Spinal cord (tissue), 10 donors: ENCODE measurements around the gene DIP2B. TPM values are rescaled to one million over a fixed set of nuclear protein-coding genes. Genes with fewer than 3 reads are reported as not detected.

Source experiments
- DNase-seq, 6 donors: peaks; one replicate each; pipeline versions ENCODE4 v3.0.0 to v3.0.0-alpha.2; 2013 to 2015; ENCODE audit warnings: low spot score in 6 of 6, low read depth in 4 of 6
- H3K27ac ChIP-seq: one replicate; pipeline ENCODE4 v1.5.1; 2013; ENCODE audit warnings: low read depth, low read length, control low read depth
- H3K27me3 ChIP-seq: one replicate; pipeline ENCODE4 v1.6.1; 2013; ENCODE audit warnings: low read length; ENCODE audit not compliant: control insufficient read depth, insufficient read depth
- H3K36me3 ChIP-seq: one replicate; pipeline ENCODE4 v1.6.1; 2013; ENCODE audit warnings: low read length; ENCODE audit not compliant: control insufficient read depth, insufficient read depth
- H3K4me1 ChIP-seq: one replicate; pipeline ENCODE4 v1.6.1; 2013; ENCODE audit warnings: low read length; ENCODE audit not compliant: control insufficient read depth, insufficient read depth
- H3K4me3 ChIP-seq: one replicate; pipeline ENCODE4 v1.5.1; 2013; ENCODE audit warnings: low read depth, low read length, control low read depth
- H3K9me3 ChIP-seq: one replicate; pipeline ENCODE4 v1.6.1; 2013; ENCODE audit warnings: low read length; ENCODE audit not compliant: control insufficient read depth, insufficient read depth
- WGBS: methylation state at CpG from one replicate; pipeline ENCODE4 v1.1.5; 2013; ENCODE audit warnings: missing lambda C conversion rate; ENCODE audit not compliant: insufficient coverage; 5-methylcytosine and 5-hydroxymethylcytosine counted together
- polyA plus RNA-seq, 2 donors: library from polyadenylated mRNA; unstranded; fragments of 120-200 nt; gene quantifications; one replicate each; pipeline ENCODE4 v1.2.1, GENCODE V29; 2013; ENCODE audit not compliant: insufficient read length in 2 of 2
- total RNA-seq, 2 donors: library from RNA; depleted of rRNA in 1 of 2; stranded (reverse); fragments of 120-200 nt in 1 of 2; fragments of >200 nt in 1 of 2; gene quantifications; one replicate each; pipeline versions ENCODE4 v1.2.3 to v1.2.4, GENCODE V29; 2013 to 2014
- donor health status: healthy.

DIP2B gene
- total and polyA plus RNA-seq, 4 donors, result 41.8 to 90.8 (median 54.0) TPM

GRCh38 chr12:50636505-50636904 lies 131.7 kb downstream of the DIP2B start:
- H3K27me3 ChIP-seq, result no peaks in the 10 kb centered on the region
- H3K36me3 ChIP-seq, result peaks cover 12% of the 10 kb centered on the region
- no peak overlapping the region for H3K4me3 ChIP-seq
- no peak overlapping the region for H3K27ac ChIP-seq
- WGBS, result 80% methylated on average over 2 of the region's 3 CpGs
- no peaks in the 10 kb centered on the region for H3K4me1 ChIP-seq
- DNase-seq, result no peak
- no peaks in the 10 kb centered on the region for H3K9me3 ChIP-seq

GRCh38 chr12:50637870-50638481 lies 133.2 kb downstream of the DIP2B start:
- peak in 2 of 6 donors; percentile 76 to 87 for DNase-seq
- peaks cover 8% of the 10 kb centered on the region for H3K36me3 ChIP-seq
- H3K9me3 ChIP-seq, result no peaks in the 10 kb centered on the region
- H3K4me1 ChIP-seq, result no peaks in the 10 kb centered on the region
- H3K4me3 ChIP-seq, result no peak overlapping the region
- H3K27ac ChIP-seq, result peak overlapping the region; percentile 55
- H3K27me3 ChIP-seq, result no peaks in the 10 kb centered on the region
- 0% methylated on average over 1 of the region's 4 CpGs for WGBS

GRCh38 chr12:50638482-50638880 lies 133.7 kb downstream of the DIP2B start:
- no peak for DNase-seq
- H3K27me3 ChIP-seq, result no peaks in the 10 kb centered on the region
- H3K9me3 ChIP-seq, result no peaks in the 10 kb centered on the region
- no peaks in the 10 kb centered on the region for H3K4me1 ChIP-seq
- no peak overlapping the region for H3K4me3 ChIP-seq
- peaks cover 8% of the 10 kb centered on the region for H3K36me3 ChIP-seq
- H3K27ac ChIP-seq, result no peak overlapping the region

- no peaks in the 10 kb centered on the region for H3K27me3 ChIP-seq
- H3K4me3 ChIP-seq, result no peak overlapping the region
- H3K27ac ChIP-seq, result no peak overlapping the region
- H3K36me3 ChIP-seq, result peaks cover 8% of the 10 kb centered on the region
- no peaks in the 10 kb centered on the region for H3K4me1 ChIP-seq
- no peaks in the 10 kb centered on the region for H3K9me3 ChIP-seq
- no CpG with 5 or more reads among the region's 4 CpGs for WGBS
- DNase-seq, result no peak
Measured at GRCh38 chr12:50639721-50640120, 134.9 kb downstream of the DIP2B start.

- DNase-seq, result no peak
- Histone ChIP-seq H3K4me1 (no peaks in the 10 kb centered on the region), H3K4me3 (no peak overlapping the region), H3K9me3 (no peaks in the 10 kb centered on the region), H3K36me3 (peaks cover 8% of the 10 kb centered on the region), H3K27me3 (no peaks in the 10 kb centered on the region), H3K27ac (no peak overlapping the region)
- no CpG with 5 or more reads among the region's 7 CpGs for WGBS
Measured at GRCh38 chr12:50640321-50640939, 135.6 kb downstream of the DIP2B start.

GRCh38 chr12:50641566-50641965 lies 136.8 kb downstream of the DIP2B start:
- 82% methylated on average over 4 of the region's 5 CpGs for WGBS

GRCh38 chr12:50642035-50642451 lies 137.3 kb downstream of the DIP2B start:
- DNase-seq, result no peak
- Histone ChIP-seq H3K27ac (no peak overlapping the region), H3K9me3 (no peaks in the 10 kb centered on the region), H3K36me3 (peaks cover 8% of the 10 kb centered on the region), H3K4me3 (no peak overlapping the region), H3K27me3 (no peaks in the 10 kb centered on the region), H3K4me1 (no peaks in the 10 kb centered on the region)
- 87% methylated on average over 1 of the region's 1 CpG for WGBS

More at GRCh38 chr12:50641566-50641965, 136.8 kb downstream of the DIP2B start:
- no peaks in the 10 kb centered on the region for H3K9me3 ChIP-seq
- H3K36me3 ChIP-seq, result peaks cover 8% of the 10 kb centered on the region
- DNase-seq, result no peak
- H3K27ac ChIP-seq, result no peak overlapping the region
- no peak overlapping the region for H3K4me3 ChIP-seq
- H3K27me3 ChIP-seq, result no peaks in the 10 kb centered on the region
- no peaks in the 10 kb centered on the region for H3K4me1 ChIP-seq

- DNase-seq, result no peak
- 100% methylated on average over 1 of the region's 5 CpGs for WGBS
- H3K9me3 ChIP-seq, result no peaks in the 10 kb centered on the region
- no peak overlapping the region for H3K4me3 ChIP-seq
- H3K4me1 ChIP-seq, result no peaks in the 10 kb centered on the region
- H3K27me3 ChIP-seq, result no peaks in the 10 kb centered on the region
- H3K27ac ChIP-seq, result no peak overlapping the region
- peaks cover 8% of the 10 kb centered on the region for H3K36me3 ChIP-seq
Measured at GRCh38 chr12:50642761-50643160, 138.0 kb downstream of the DIP2B start.

GRCh38 chr12:50647031-50647430 lies 142.2 kb downstream of the DIP2B start:
- 100% methylated on average over 1 of the region's 8 CpGs for WGBS
- H3K27ac ChIP-seq, result no peak overlapping the region
- no peak overlapping the region for H3K4me3 ChIP-seq
- H3K4me1 ChIP-seq, result no peaks in the 10 kb centered on the region
- no peaks in the 10 kb centered on the region for H3K36me3 ChIP-seq
- H3K27me3 ChIP-seq, result no peaks in the 10 kb centered on the region
- H3K9me3 ChIP-seq, result no peaks in the 10 kb centered on the region
- DNase-seq, result no peak

GRCh38 chr12:50647479-50647878 lies 142.7 kb downstream of the DIP2B start:
- H3K27ac ChIP-seq, result no peak overlapping the region
- H3K9me3 ChIP-seq, result no peaks in the 10 kb centered on the region
- no peaks in the 10 kb centered on the region for H3K27me3 ChIP-seq
- WGBS, result 100% methylated on average over 1 of the region's 2 CpGs
- no peak overlapping the region for H3K4me3 ChIP-seq
- H3K36me3 ChIP-seq, result no peaks in the 10 kb centered on the region
- DNase-seq, result no peak
- no peaks in the 10 kb centered on the region for H3K4me1 ChIP-seq
